Hepatocyte (in vitro differentiated cells): ENCODE data around the gene GRIK4. TPM values are rescaled to one million over a fixed set of nuclear protein-coding genes. Genes with fewer than 3 reads are reported as not detected.

Experiments used
- DNase-seq: peaks from one replicate; pipeline ENCODE4 v3.0.0-alpha.2; 2016; ENCODE audit warnings: low spot score
- H2AFZ ChIP-seq: fragments of 200-600 bp; sonication (generic); 2 replicates; pipeline ENCODE4 v1.6.0; 2016; ENCODE audit warnings: antibody characterized with exemption, mild to moderate bottlenecking
- H3K27ac ChIP-seq: fragments of 200-600 bp; sonication (generic); 2 replicates; pipeline ENCODE4 v1.5.1; 2016; ENCODE audit warnings: mild to moderate bottlenecking
- H3K27me3 ChIP-seq: fragments of 200-600 bp; sonication (generic); 2 replicates; pipeline ENCODE4 v1.6.1; 2016
- H3K36me3 ChIP-seq: fragments of 200-600 bp; sonication (generic); replicated peaks from 2 replicates; pipeline ENCODE4 v1.5.1; 2016; ENCODE audit warnings: low read depth; ENCODE audit not compliant: insufficient read depth
- H3K4me1 ChIP-seq: fragments of 200-600 bp; sonication (generic); 2 replicates; pipeline ENCODE4 v1.5.1; 2016; ENCODE audit warnings: mild to moderate bottlenecking, moderate library complexity; ENCODE audit not compliant: insufficient read depth
- H3K4me2 ChIP-seq: fragments of 200-600 bp; sonication (generic); 2 replicates; pipeline ENCODE4 v1.6.0; 2016
- H3K4me3 ChIP-seq: fragments of 200-600 bp; sonication (generic); 2 replicates; pipeline ENCODE4 v1.5.1; 2016; ENCODE audit warnings: mild to moderate bottlenecking
- H3K79me2 ChIP-seq: fragments of 200-600 bp; sonication (generic); 2 replicates; pipeline ENCODE4 v1.6.0; 2017; ENCODE audit warnings: mild to moderate bottlenecking
- H3K9me2 ChIP-seq: fragments of 200-600 bp; sonication (generic); replicated peaks from 2 replicates; pipeline ENCODE4 v1.6.0; 2017; ENCODE audit warnings: mild to moderate bottlenecking; ENCODE audit not compliant: insufficient read depth
- H3K9me3 ChIP-seq: fragments of 200-600 bp; sonication (generic); 2 replicates; pipeline ENCODE4 v1.5.1; 2016; ENCODE audit warnings: low read depth, mild to moderate bottlenecking
- H4K20me1 ChIP-seq: fragments of 200-600 bp; sonication (generic); 2 replicates; pipeline ENCODE4 v1.6.0; 2016; ENCODE audit warnings: mild to moderate bottlenecking; ENCODE audit not compliant: insufficient read depth, poor library complexity, severe bottlenecking
- CTCF ChIP-seq: fragments of 200-600 bp; sonication (generic); IDR thresholded peaks from 2 replicates; pipeline ENCODE4 v1.5.1; 2016; ENCODE audit warnings: antibody characterized with exemption, mild to moderate bottlenecking; ENCODE audit not compliant: poor library complexity
- EZH2 ChIP-seq: fragments of 200-600 bp; sonication (generic); IDR thresholded peaks from 2 replicates; pipeline ENCODE4 v1.6.1; 2016; ENCODE audit warnings: antibody characterized with exemption, mild to moderate bottlenecking, borderline replicate concordance
- EZH2phosphoT487 ChIP-seq: fragments of 200-600 bp; sonication (generic); IDR thresholded peaks from one replicate; pipeline ENCODE4 v1.6.1; 2018; ENCODE audit warnings: antibody characterized with exemption, mild to moderate bottlenecking, low read depth, moderate library complexity; ENCODE audit not compliant: unreplicated experiment, severe bottlenecking
- WGBS: methylation state at CpG from one replicate; pipeline ENCODE4 v1.1.6; 2016; ENCODE audit warnings: low lambda C conversion rate; ENCODE audit errors: missing lambda C conversion rate; 5-methylcytosine and 5-hydroxymethylcytosine counted together
- polyA plus RNA-seq: library from polyadenylated mRNA; unstranded; fragments of >200 nt; fragmentation: Nextera tagmentation; extraction: Ambion mirVana; gene quantifications from 2 replicates; pipeline ENCODE4 v1.2.1, GENCODE V29; 2016
- total RNA-seq: library from RNA; depleted of rRNA; stranded (reverse); fragments of >200 nt; gene quantifications from 2 replicates; pipeline ENCODE4 v1.2.3, GENCODE V29; 2014

GRIK4 gene
- total and polyA plus RNA-seq, 2 experiments from 2014 or later = 1.5 to 2.3 TPM

GRCh38 chr11:120972621-120973020 is 461.1 kb downstream of the GRIK4 start:
- H3K4me1 ChIP-seq = no peaks in the 10 kb centered on the region
- TF ChIP-seq EZH2phosphoT487 (no peak), CTCF (no peak), EZH2 (no peak)

GRCh38 chr11:120973501-120973900 is 462.0 kb downstream of the GRIK4 start:
- no peaks in the 10 kb centered on the region for H3K9me2 ChIP-seq
- H4K20me1 ChIP-seq = no peaks in the 10 kb centered on the region
- H3K27me3 ChIP-seq = peaks cover 11% of the 10 kb centered on the region
- H3K4me1 ChIP-seq = no peaks in the 10 kb centered on the region
- no peak for TF ChIP-seq CTCF
- H3K4me3 ChIP-seq = no peak overlapping the region
- no peak overlapping the region for H3K4me2 ChIP-seq
- no peaks in the 10 kb centered on the region for H3K79me2 ChIP-seq
- H3K36me3 ChIP-seq = no peaks in the 10 kb centered on the region
- no peak overlapping the region for H2AFZ ChIP-seq
- no peak for DNase-seq
- H3K27ac ChIP-seq = no peak overlapping the region
- WGBS = 85% methylated on average over 7 of the region's 7 CpGs
- H3K9me3 ChIP-seq = no peaks in the 10 kb centered on the region

More at GRCh38 chr11:120972621-120973020, 461.1 kb downstream of the GRIK4 start:
- DNase-seq = no peak
- Histone ChIP-seq H3K27ac (no peak overlapping the region), H3K9me3 (no peaks in the 10 kb centered on the region), H3K9me2 (no peaks in the 10 kb centered on the region), H2AFZ (no peak overlapping the region), H4K20me1 (no peaks in the 10 kb centered on the region), H3K4me2 (no peak overlapping the region), H3K36me3 (no peaks in the 10 kb centered on the region), H3K27me3 (peaks cover 9% of the 10 kb centered on the region), H3K79me2 (no peaks in the 10 kb centered on the region), H3K4me3 (no peak overlapping the region)
- 94% methylated on average over 6 of the region's 6 CpGs for WGBS

- Histone ChIP-seq H3K4me2 (no peak overlapping the region), H3K9me3 (no peaks in the 10 kb centered on the region), H4K20me1 (no peaks in the 10 kb centered on the region), H3K27me3 (peaks cover 16% of the 10 kb centered on the region), H2AFZ (no peak overlapping the region), H3K4me3 (no peak overlapping the region), H3K27ac (no peak overlapping the region), H3K9me2 (no peaks in the 10 kb centered on the region), H3K36me3 (no peaks in the 10 kb centered on the region), H3K4me1 (no peaks in the 10 kb centered on the region), H3K79me2 (no peaks in the 10 kb centered on the region)
- no peak for TF ChIP-seq EZH2
- no peak for TF ChIP-seq EZH2phosphoT487
- TF ChIP-seq CTCF = no peak
- 78% methylated on average over 9 of the region's 9 CpGs for WGBS
- no peak for DNase-seq
Observed at GRCh38 chr11:120974466-120974865, 462.9 kb downstream of the GRIK4 start.

- DNase-seq = no peak
- Histone ChIP-seq H2AFZ (no peak overlapping the region), H3K4me2 (no peak overlapping the region), H3K79me2 (no peaks in the 10 kb centered on the region), H3K27ac (no peak overlapping the region), H3K9me2 (no peaks in the 10 kb centered on the region), H3K4me1 (no peaks in the 10 kb centered on the region), H3K36me3 (no peaks in the 10 kb centered on the region), H3K27me3 (peaks cover 16% of the 10 kb centered on the region), H3K9me3 (no peaks in the 10 kb centered on the region), H3K4me3 (no peak overlapping the region), H4K20me1 (no peaks in the 10 kb centered on the region)
- WGBS = 40% methylated on average over 4 of the region's 4 CpGs
- TF ChIP-seq EZH2 = no peak
- TF ChIP-seq CTCF = no peak
- no peak for TF ChIP-seq EZH2phosphoT487
Observed at GRCh38 chr11:120974965-120975364, 463.4 kb downstream of the GRIK4 start.
